Measurements from ENCODE around the gene SERPINB3.
"Not testable (repeated sequence)": the region's sequence is repeated elsewhere in the genome, so short reads cannot be mapped to it uniquely, and the experiment has no call there.

SERPINB3 gene

DNA sequence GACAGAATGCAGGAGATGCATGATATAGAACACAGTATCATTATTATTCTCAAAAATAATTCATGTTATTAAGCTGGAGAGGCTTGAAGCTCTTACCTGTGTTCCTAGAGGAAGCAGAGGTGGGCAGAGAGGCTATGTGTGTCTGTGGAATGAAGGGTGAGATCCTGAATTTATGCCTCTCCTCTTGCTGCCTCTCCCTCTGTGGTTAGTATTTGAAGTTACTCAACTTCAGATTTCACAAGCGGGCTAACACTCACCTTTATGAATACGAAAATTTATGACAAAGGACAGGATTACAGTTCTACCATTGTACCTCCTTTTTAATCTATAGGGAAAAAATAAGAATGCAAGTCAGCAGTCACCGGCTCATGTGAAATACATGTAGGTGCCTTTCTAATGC is at the start of gene SERPINB3:
Gene SERPINB3 (minus strand): TSS at position 144 of the 400 bp plus-strand sequence. CDS start 677 bp downstream, outside the sequence.
- not testable (repeated sequence) for H3K4me1 ChIP-seq (ENCODE audit: control insufficient read depth, insufficient read depth, low read length); H3K27ac ChIP-seq (ENCODE audit: low read depth, low read length); H3K36me3 ChIP-seq (ENCODE audit: control insufficient read depth, insufficient read depth, low read length); H3K9ac ChIP-seq (ENCODE audit: low read length); H3K4me3 ChIP-seq (ENCODE audit: low read length); H3K27me3 ChIP-seq (ENCODE audit: control insufficient read depth, insufficient read depth, low read length)

DNA sequence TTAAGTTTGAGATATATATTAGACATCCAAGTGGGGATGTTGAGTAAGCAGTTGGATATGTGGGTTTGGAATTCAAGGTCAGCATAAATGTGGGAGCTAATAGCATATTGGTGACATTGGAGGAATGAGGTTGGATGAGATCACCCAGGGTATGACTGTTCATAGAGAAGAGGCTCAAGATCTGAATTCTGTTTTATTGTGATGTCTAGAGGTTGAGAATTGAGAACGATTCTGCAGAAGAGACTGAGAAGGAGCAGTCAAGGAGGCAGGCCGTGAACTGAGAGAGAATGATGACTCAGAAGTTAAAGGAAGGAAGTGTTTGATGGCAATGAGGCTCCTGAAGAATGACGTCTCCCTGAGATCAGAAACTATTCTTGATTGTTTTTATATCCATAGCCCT is 47.0 kb upstream of the SERPINB3 start:
- Histone ChIP-seq H3K4me3 (ENCODE audit: low read length) (no peak overlapping the region), H3K4me1 (ENCODE audit: control insufficient read depth, insufficient read depth, low read length) (no peaks in the 10 kb centered on the region), H3K36me3 (ENCODE audit: control insufficient read depth, insufficient read depth, low read length) (no peaks in the 10 kb centered on the region), H3K9ac (ENCODE audit: low read length) (no peak overlapping the region), H3K27ac (ENCODE audit: low read depth, low read length) (no peak overlapping the region), H3K27me3 (ENCODE audit: control insufficient read depth, insufficient read depth, low read length) (no peaks in the 10 kb centered on the region)

DNA sequence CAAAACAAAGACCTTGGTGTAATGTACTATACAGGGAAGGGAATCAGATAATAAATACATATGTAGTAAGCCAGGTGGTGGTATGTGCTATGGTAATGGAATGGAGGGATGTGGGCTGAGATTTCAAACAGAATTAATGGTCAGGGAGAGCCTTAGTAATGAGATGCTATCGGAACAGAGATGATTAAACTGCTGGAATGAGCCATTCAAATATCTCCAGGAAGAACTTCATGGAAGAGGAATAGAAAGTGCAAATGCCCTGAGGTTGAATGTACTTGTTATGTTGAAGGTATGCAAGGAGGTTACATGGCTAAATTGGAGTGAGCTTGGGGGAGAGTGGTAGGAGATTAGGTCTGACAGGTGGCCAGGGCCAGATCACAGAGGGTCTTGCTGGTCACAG is 46.1 kb upstream of the SERPINB3 start:
- H3K4me1 ChIP-seq (ENCODE audit: control insufficient read depth, insufficient read depth, low read length): no peaks in the 10 kb centered on the region
- no peak overlapping the region for H3K9ac ChIP-seq (ENCODE audit: low read length)
- H3K27me3 ChIP-seq (ENCODE audit: control insufficient read depth, insufficient read depth, low read length): no peaks in the 10 kb centered on the region
- H3K27ac ChIP-seq (ENCODE audit: low read depth, low read length): no peak overlapping the region
- no peaks in the 10 kb centered on the region for H3K36me3 ChIP-seq (ENCODE audit: control insufficient read depth, insufficient read depth, low read length)
- no peak overlapping the region for H3K4me3 ChIP-seq (ENCODE audit: low read length)

DNA sequence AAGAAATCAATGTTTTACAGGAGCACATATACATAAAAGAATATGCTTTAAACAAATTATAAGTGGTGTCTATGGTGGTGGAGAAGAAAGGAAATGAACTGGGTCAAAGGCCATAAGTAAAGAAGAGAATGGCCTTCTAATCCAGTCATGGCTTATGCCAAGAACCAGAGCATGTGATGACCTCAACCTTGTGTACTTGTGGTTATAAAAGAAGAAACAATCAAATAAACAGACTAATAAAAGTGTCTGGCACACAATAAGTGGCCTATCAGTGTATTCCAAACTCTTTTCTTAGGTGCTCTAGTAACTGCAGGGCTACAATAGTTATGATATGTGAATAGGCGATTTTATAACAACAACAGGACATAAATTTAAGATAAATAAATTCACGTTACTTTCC is 43.7 kb upstream of the SERPINB3 start:
- no peaks in the 10 kb centered on the region for H3K4me1 ChIP-seq (ENCODE audit: control insufficient read depth, insufficient read depth, low read length)
- H3K27me3 ChIP-seq (ENCODE audit: control insufficient read depth, insufficient read depth, low read length): no peaks in the 10 kb centered on the region
- no peak overlapping the region for H3K9ac ChIP-seq (ENCODE audit: low read length)
- H3K27ac ChIP-seq (ENCODE audit: low read depth, low read length): no peak overlapping the region
- no peaks in the 10 kb centered on the region for H3K36me3 ChIP-seq (ENCODE audit: control insufficient read depth, insufficient read depth, low read length)
- no peak overlapping the region for H3K4me3 ChIP-seq (ENCODE audit: low read length)

DNA sequence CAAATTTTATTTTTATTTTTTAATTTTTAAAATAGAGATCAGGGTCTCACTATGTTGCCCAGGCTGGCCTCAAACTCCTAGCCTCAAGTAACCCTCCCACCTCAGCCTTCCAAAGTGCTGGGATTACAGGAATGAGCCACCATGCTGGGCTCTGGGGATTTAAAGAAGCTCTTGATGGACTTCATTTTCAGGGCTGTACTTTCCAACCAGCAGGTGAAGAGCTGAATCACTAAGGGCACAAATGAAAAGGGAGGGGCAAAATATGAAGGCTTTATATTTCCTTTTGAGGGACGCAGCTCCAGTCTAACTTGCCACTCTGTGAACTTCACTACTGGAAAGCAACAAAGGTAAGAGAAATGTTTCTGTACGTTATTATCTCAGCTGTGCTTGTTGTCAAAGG is 41.0 kb upstream of the SERPINB3 start, which contains the start of gene SERPINB11:
Gene SERPINB11 (plus strand): TSS at position 301 of the 400 bp plus-strand sequence. CDS start 7,234 bp downstream, outside the sequence.
- Histone ChIP-seq H3K36me3 (ENCODE audit: control insufficient read depth, insufficient read depth, low read length) (no peaks in the 10 kb centered on the region), H3K27ac (ENCODE audit: low read depth, low read length) (no peak within 1 kb of the TSS), H3K27me3 (ENCODE audit: control insufficient read depth, insufficient read depth, low read length) (no peaks in the 10 kb centered on the region), H3K9ac (ENCODE audit: low read length) (no peak within 1 kb of the TSS), H3K4me1 (ENCODE audit: control insufficient read depth, insufficient read depth, low read length) (no peaks in the 10 kb centered on the region), H3K4me3 (ENCODE audit: low read length) (no peak within 1 kb of the TSS)

DNA sequence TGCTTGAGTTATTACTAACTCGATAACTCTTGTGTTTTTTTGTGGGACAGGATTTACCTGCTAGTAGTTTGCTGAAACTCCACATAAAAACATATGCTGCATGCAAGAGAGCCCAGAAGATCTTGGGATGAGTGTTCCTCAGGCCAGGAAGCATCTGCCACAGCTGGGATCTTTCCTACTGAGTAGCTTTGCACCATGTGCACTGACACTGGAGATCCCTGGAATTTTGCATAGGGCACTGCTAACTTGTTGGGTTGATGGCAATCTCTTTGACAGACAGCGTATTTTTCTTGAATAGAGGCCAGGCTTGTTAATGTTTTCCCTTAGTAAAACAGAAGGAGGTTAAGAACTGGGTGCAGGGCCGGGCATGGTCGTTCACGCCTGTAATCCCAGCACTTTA is 40.3 kb upstream of the SERPINB3 start:
- no peaks in the 10 kb centered on the region for H3K27me3 ChIP-seq (ENCODE audit: control insufficient read depth, insufficient read depth, low read length)
- H3K9ac ChIP-seq (ENCODE audit: low read length): no peak overlapping the region
- no peak overlapping the region for H3K4me3 ChIP-seq (ENCODE audit: low read length)
- no peak overlapping the region for H3K27ac ChIP-seq (ENCODE audit: low read depth, low read length)
- no peaks in the 10 kb centered on the region for H3K36me3 ChIP-seq (ENCODE audit: control insufficient read depth, insufficient read depth, low read length)
- H3K4me1 ChIP-seq (ENCODE audit: control insufficient read depth, insufficient read depth, low read length): no peaks in the 10 kb centered on the region

DNA sequence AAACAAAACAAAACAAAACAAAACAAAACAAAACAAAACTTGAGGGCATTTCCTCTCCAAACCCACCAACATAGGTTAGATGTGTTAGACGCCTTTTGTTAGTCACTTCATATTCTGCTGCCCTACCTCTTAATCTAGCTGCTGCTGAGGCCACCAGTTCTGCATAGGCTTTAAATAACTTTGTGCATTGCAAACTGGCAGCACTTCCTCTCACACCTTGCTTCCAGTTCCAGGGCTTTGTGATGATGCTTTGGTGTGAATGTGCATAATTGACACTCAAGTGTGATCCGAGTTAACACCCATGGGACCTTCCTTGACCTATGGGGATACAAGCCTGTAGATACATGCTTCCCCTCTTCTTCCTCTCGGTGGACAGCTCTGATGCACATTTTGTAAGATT is 38.8 kb upstream of the SERPINB3 start:
- Histone ChIP-seq H3K27ac (ENCODE audit: low read depth, low read length) (no peak overlapping the region), H3K9ac (ENCODE audit: low read length) (no peak overlapping the region), H3K27me3 (ENCODE audit: control insufficient read depth, insufficient read depth, low read length) (no peaks in the 10 kb centered on the region), H3K36me3 (ENCODE audit: control insufficient read depth, insufficient read depth, low read length) (no peaks in the 10 kb centered on the region), H3K4me1 (ENCODE audit: control insufficient read depth, insufficient read depth, low read length) (no peaks in the 10 kb centered on the region), H3K4me3 (ENCODE audit: low read length) (no peak overlapping the region)

DNA sequence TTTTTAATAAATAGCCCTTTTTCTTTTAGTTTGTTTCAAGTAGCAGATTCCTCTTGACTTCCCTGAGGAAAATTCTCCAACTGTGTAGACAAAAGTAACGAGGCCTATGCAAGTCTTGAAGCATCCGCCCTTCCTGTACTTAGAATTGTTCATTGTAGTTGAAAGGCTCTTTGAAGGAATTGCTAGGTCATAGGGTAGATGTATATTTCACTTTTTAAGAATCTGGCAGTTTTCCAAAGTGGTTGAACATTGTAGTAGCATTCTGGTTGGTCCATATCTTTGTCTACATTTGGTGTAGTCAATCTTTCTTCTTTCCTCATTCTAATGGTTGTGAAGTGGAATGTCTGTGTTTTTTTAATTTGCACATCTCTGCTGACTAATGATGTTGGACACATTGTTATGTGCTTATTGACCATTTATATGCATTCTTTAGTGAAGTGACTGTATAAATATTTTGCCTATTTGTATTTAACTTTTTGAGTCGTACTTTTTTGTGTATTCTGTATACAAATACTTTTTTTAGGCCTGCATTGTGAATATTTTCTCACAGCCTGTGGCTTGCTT is 35.5 kb upstream of the SERPINB3 start:
- Histone ChIP-seq H3K4me1 (ENCODE audit: control insufficient read depth, insufficient read depth, low read length) (no peaks in the 10 kb centered on the region), H3K27ac (ENCODE audit: low read depth, low read length) (no peak overlapping the region), H3K9ac (ENCODE audit: low read length) (no peak overlapping the region), H3K36me3 (ENCODE audit: control insufficient read depth, insufficient read depth, low read length) (no peaks in the 10 kb centered on the region), H3K4me3 (ENCODE audit: low read length) (no peak overlapping the region), H3K27me3 (ENCODE audit: control insufficient read depth, insufficient read depth, low read length) (no peaks in the 10 kb centered on the region)

DNA sequence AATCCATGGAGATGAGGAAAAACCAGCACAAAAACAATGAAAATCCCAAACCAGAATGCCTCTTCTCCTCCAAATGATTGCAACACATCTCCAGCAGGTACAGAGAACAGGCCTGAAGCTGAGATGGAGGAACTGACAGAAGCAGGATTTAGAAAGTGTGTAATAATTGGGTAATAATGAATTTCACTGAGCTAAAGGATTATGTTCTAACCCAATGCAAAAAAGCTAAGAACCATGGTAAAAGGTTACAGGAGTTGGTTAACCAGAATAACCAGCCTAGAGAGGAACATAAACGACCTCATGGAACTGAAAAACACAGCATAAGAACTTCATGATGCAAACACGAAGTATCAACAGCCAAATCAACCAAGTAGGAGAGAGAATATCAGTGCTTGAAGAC is 27.4 kb upstream of the SERPINB3 start:
- Histone ChIP-seq H3K27ac (ENCODE audit: low read depth, low read length) (no peak overlapping the region), H3K9ac (ENCODE audit: low read length) (no peak overlapping the region), H3K4me1 (ENCODE audit: control insufficient read depth, insufficient read depth, low read length) (no peaks in the 10 kb centered on the region), H3K4me3 (ENCODE audit: low read length) (no peak overlapping the region), H3K27me3 (ENCODE audit: control insufficient read depth, insufficient read depth, low read length) (no peaks in the 10 kb centered on the region), H3K36me3 (ENCODE audit: control insufficient read depth, insufficient read depth, low read length) (no peaks in the 10 kb centered on the region)

DNA sequence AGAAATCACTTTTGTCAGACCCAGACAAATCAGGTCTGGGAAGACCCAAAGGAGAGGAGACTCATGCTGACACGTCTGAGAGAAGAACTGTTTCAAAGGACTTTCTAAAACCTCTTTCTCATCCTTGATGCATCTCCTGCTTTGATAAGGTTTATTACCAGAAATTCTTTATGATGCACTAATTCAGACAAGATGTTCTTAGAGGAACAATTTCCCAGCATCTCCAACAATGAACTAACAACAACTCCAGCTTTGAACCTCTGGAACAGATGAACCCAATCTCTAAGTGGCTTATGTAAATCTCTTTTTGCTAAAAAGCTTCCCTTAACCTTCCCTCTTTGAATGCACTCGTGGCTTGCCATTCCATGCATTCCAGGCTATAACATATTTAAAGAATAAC is 25.2 kb upstream of the SERPINB3 start:
- Histone ChIP-seq H3K4me3 (ENCODE audit: low read length) (no peak overlapping the region), H3K27ac (ENCODE audit: low read depth, low read length) (no peak overlapping the region), H3K4me1 (ENCODE audit: control insufficient read depth, insufficient read depth, low read length) (no peaks in the 10 kb centered on the region), H3K36me3 (ENCODE audit: control insufficient read depth, insufficient read depth, low read length) (no peaks in the 10 kb centered on the region), H3K27me3 (ENCODE audit: control insufficient read depth, insufficient read depth, low read length) (no peaks in the 10 kb centered on the region), H3K9ac (ENCODE audit: low read length) (no peak overlapping the region)

DNA sequence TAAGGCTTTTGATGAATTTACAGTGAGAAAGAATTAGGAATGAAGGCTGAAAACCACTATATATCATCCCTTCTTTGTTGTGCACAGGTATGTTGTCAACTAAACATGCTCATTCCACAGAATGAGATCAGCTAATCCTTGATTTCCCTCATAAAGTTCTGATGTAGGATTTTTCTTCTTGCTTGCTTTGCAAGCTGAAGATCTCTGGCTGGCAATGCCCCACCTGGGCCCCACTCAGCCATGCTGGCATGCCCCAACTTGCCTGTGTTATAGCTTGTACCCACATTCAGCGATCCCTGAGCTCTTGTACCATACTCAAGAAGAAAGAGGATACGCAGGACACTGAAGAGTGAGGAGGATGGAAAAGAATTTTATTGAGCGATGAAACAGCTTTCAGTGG is 23.0 kb upstream of the SERPINB3 start:
- H3K36me3 ChIP-seq (ENCODE audit: control insufficient read depth, insufficient read depth, low read length): no peaks in the 10 kb centered on the region
- H3K27me3 ChIP-seq (ENCODE audit: control insufficient read depth, insufficient read depth, low read length): no peaks in the 10 kb centered on the region
- H3K27ac ChIP-seq (ENCODE audit: low read depth, low read length): no peak overlapping the region
- no peak overlapping the region for H3K9ac ChIP-seq (ENCODE audit: low read length)
- no peak overlapping the region for H3K4me3 ChIP-seq (ENCODE audit: low read length)
- H3K4me1 ChIP-seq (ENCODE audit: control insufficient read depth, insufficient read depth, low read length): no peaks in the 10 kb centered on the region

DNA sequence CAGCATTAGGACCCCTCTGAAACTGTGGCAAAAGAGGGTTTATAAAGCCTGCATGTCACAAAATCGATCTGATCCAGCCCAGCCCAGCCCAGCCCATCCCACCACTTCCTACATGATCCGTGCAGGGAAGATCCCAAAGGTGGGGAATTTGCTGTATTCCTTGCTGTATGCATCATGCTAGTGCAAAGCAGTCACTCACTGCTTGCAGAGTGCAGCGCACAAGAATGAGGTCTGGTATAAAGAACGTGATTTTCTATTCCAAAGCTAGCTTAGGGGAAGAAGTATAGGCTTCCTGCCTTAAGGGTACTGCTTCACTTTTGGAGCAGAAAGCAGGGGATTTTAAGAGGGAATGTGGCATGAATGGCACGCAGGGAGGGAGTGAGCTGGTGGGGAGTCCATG is 22.2 kb upstream of the SERPINB3 start:
- no peaks in the 10 kb centered on the region for H3K27me3 ChIP-seq (ENCODE audit: control insufficient read depth, insufficient read depth, low read length)
- H3K4me3 ChIP-seq (ENCODE audit: low read length): no peak overlapping the region
- H3K9ac ChIP-seq (ENCODE audit: low read length): no peak overlapping the region
- H3K4me1 ChIP-seq (ENCODE audit: control insufficient read depth, insufficient read depth, low read length): no peaks in the 10 kb centered on the region
- no peak overlapping the region for H3K27ac ChIP-seq (ENCODE audit: low read depth, low read length)
- H3K36me3 ChIP-seq (ENCODE audit: control insufficient read depth, insufficient read depth, low read length): no peaks in the 10 kb centered on the region

DNA sequence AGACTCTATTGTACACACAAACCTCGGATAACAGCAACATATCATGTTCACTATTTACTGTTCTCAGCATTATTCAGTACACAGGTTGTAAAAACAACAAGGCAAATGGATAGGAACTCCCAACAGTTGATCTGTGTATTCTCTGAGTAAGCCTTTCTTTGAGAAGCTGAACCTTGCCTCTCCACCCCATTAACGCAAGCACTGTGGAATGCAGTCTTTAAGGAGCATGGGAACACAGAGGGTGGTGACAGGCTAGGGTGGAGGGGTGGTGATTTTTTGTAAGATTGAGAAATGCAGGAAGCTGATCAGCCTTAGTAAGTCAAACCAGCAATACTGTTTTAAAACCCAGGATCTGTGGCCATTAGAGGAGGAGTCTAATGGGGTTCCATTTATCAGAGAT is 21.5 kb upstream of the SERPINB3 start:
- Histone ChIP-seq H3K4me3 (ENCODE audit: low read length) (no peak overlapping the region), H3K27me3 (ENCODE audit: control insufficient read depth, insufficient read depth, low read length) (no peaks in the 10 kb centered on the region), H3K36me3 (ENCODE audit: control insufficient read depth, insufficient read depth, low read length) (no peaks in the 10 kb centered on the region), H3K27ac (ENCODE audit: low read depth, low read length) (no peak overlapping the region), H3K4me1 (ENCODE audit: control insufficient read depth, insufficient read depth, low read length) (no peaks in the 10 kb centered on the region), H3K9ac (ENCODE audit: low read length) (no peak overlapping the region)
